Left renal pelvis (tissue), 4 donors: ENCODE data around the gene FGF18. TPM values are rescaled to one million over a fixed set of nuclear protein-coding genes. Genes with fewer than 3 reads are reported as not detected.
"Not testable (repeated sequence)": the region's sequence is repeated elsewhere in the genome, so short reads cannot be mapped to it uniquely, and the experiment has no call there.

Experiments used
- DNase-seq, 4 donors: peaks; one replicate each; pipeline ENCODE4 v3.0.0-alpha.2; 2013; ENCODE audit warnings: low read depth in 4 of 4, low spot score in 3 of 4
- polyA plus RNA-seq, 4 donors: library from polyadenylated mRNA; unstranded; fragments of 120-200 nt; gene quantifications; one replicate each; pipeline ENCODE4 v1.2.1, GENCODE V29; 2013; ENCODE audit not compliant: insufficient read length in 4 of 4

Gene FGF18
- polyA plus RNA-seq, 4 donors = 0.27 to 6.8 (median 0.62) TPM

DNA sequence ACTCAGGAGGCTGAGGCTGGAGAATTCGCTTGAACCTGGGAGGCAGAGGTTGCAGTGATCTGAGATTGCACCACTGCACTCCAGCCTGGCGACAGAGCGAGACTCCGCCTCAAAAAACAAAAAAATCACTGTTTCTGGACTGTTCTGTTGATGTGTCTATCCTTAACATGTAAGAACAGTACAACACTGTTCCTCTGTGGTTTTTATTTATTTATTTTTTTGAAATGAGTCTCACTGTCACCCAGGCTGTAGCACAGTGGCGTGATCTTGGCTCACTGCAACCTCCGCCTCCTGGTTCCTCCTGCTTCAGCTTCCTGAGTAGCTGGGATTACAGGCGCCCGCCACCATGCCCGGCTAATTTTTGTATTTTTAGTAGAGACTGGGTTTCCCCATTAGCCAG lies 20.8 kb upstream of the FGF18 start:
- DNase-seq = not testable (repeated sequence)

DNA sequence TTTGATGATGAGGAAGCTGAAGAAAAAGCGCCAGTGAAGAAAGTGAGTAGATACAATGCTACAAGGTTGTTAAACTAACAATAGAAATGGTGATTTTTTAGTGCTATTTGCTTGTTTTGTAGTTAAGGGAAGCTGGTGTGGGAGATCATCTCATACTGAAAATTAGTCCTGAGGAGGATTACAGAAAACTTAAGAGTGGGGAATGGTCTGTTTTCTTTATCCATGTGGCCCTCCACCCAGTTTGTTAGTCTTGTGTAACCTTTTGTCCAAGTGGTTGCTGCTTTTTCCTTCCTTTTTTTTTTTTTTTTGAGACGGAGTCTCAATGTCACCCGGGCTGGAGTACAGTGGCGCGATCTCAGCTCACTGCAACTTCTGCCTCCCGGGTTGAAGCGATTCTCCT lies 19.3 kb upstream of the FGF18 start:
- DNase-seq = no peak

DNA sequence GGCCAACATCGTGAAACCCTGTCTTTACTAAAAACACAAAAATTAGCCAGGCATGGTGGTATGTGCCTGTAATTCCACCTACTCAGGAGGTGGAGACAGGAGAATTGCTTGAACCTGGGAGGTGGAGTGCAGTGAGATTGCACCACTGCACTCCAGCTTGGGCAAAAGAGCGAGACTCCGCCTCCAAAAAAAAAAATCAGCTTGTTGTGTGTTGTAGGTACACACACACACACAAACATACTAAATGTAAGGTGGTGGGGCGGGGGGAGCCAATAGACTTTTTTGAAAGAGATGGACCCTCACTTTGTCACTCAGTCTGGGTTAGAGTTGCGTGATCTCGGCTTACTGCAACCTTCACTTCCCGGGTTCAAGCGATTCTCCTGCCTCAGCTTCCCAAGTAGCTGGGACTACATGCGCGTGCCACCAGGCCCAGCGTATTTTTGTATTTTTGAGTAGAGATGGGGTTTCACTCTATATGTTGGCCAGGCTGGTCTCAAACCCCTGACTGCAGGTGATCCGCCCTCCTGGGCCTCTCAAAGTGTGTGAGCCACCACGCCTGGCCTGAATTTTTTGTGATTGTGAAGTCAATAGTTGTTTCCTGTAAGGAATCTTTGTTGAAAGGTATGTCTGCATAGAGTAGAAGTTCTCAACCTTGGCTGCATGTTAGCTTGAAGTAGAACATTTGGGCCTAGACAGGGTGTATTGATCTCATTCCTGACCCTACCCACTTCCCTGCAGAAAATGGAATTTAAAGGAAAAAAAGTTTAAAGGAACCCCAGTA lies 18.1 kb upstream of the FGF18 start:
- no peak for DNase-seq

DNA sequence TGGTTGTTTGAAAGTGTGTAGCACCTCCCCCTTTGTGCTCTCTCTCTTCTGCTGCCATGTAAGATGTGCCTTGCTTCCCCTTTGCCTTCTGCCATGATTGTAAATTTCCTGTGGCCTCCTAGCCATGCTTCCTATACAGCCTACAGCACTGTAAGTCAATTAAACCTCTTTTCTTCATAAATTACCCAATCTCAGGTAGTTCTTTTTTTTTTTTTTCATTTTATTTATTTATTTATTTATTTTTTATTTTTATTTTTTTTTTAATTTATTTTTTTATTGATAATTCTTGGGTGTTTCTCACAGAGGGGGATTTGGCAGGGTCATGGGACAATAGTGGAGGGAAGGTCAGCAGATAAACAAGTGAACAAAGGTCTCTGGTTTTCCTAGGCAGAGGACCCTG lies 16.7 kb upstream of the FGF18 start:
- not testable (repeated sequence) for DNase-seq

DNA sequence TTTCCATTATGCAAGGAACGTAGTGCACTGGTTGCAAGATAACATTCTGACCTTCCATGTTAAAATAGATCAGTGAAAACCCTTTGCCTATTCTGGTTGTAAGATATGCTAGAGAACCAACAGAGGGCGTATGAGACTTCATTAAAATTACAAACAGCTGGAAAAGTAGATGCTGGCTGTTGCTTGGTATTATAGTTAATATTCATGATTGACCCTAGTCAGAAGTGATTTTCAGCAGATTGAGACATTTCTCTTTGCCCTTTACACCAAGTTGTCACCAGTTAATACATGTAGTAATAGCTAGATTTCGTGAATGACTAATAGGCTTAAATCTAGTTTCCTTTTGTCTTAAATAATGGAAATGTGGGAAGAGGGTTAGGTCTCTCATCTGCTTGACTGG lies 13.8 kb upstream of the FGF18 start:
- DNase-seq = no peak

DNA sequence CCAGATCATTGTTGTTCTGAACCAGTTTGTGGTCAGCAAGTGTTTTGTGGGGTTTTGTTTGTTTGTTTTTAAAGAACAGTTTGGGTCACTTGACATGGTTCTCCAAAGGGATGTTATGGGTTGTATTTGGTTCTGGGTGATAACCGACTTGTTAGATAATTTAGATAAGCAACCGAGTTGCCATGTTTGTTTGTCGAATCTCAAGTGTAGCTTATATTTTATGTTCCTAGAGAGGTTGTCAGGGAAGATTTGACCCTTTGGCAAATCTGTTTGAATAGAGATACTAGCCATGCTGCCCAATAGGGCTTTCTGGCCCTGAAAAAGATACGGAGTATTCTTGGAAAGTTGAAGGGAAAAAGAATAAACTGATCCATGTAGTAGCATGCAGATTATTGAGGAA lies 12.2 kb upstream of the FGF18 start:
- DNase-seq = no peak

DNA sequence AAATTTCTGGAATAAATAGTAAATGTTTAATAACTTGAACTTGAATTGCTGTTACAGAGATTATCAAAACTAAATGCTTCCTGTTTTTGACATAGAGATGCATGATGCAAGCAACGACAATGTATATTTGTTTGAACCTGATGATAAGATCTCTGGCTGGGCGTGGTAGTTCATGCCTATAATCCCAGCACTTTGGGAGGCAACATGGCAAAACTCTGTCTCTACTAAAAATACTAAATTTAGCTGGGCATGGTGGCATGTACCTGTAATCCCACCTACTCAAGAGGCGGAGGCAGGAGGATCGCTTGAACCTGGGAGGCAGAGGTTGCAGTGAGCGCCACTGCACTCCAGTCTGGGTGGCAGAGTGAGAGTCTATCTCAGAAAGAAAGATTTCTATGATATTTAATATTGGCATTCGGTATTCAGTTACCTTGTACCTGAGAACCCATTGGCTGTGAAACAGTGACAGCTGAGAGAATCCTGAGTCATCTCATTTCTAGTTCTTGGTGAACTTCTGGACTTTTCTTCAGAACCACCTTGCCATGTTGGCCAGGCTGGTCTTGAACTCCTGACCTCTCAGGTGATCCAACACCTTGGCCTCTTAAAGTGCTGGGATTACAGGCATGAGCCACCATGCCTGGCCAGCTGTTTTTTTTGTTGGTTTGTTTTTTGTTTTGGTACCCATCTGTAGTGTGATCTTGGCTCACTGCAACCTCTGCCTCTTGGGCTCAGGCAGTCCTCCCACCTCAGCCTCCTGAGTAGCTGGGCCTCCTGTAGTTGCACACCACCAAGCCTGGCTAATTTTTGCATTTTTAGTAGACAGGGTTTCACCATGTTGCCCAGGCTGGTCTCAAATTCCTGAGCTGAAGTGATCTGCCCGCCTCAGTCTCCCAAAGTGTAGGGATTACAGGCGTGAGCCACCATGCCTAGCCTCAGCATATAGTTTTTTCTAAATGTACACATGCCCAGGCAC lies 10.0 kb upstream of the FGF18 start:
- no peak for DNase-seq

DNA sequence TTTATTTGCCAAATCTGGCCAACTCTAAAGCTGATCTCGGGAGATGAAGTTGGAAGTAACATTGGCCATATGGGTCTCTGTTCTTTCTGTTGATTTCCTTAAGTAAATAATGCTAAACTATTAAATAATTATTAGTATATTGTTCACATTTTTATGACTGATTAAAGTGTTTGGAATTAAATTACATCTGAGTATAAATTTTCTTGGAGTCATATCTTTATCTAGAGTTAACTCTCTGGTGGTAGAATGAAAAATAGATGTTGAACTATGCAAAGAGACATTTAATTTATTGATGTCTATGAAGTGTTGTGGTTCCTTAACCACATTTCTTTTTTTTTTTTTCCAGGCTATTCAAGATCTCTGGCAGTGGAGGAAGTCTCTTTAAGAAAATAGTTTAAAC lies 9.3 kb upstream of the FGF18 start:
- DNase-seq = no peak

DNA sequence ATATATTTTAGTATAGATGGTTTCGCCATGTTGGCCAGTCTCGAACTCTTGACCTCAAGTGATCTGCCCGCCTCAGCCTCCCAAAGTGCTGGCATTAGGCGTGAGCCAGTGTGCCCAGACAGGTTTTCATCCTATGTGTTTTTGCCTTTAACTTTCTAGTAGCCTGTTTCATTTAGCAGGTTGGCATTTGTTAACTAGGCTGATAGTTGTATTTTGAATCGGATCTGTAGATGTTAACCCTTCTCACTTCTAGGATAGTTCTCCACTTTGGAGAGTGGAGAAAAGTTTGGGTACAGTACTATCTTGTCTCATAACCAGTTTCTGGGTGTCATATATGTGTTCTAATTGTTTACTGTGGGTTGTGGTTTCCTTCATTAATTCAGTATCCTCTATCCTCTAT lies 7.3 kb upstream of the FGF18 start:
- DNase-seq = no peak

DNA sequence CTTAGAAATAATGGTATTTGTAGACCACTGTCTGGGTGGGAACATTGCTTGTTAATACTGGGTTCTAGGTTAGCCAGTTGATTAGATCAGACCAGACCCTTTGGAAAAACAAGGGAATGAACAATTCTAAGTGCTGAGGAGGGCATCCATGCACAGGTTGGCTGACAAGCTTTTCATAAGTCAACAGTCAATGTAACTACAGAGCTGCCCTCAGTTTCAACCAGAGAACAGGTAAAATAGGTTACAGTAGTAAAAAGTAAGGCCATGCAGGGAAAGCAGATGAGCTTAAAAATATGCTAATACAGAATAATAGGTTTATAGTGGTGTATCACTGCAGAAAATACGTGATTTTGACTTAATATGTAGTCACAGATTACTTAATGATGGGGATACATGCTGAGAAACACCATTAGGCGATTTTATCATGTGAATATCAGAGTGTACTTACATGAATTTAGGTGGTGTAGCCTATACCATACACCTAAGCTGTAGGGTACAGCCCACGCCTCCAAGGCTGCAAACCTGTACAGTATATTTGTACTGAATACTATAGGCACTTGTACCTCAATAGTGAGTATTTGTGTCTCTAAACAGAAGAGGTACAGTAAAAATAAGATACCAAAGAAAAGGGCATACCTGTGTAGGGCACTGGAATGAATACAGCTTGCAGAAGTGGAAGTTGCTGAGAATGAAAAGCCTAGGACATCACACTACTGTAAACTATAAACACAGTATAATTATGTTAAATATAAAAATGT lies 6.1 kb upstream of the FGF18 start:
- DNase-seq = no peak

DNA sequence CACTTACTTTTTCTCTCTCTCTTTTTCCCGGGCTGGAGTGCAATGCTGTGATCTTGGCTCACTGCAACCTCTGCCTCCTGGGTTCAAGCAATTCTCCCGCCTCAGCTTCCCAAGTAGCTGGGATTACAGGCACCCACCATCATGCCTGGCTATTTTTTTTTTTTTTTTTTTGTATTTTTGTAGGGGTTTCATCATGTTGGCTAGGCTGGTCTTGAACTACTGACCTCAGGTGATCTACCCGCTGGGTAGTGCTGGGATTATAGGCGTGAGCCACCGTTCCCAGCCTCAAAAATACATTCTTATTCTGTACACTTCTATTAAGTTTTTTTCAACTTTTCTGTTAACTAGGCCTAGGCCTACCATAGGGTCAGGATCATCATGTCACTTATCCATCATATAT lies 5.5 kb upstream of the FGF18 start:
- not testable (repeated sequence) for DNase-seq

DNA sequence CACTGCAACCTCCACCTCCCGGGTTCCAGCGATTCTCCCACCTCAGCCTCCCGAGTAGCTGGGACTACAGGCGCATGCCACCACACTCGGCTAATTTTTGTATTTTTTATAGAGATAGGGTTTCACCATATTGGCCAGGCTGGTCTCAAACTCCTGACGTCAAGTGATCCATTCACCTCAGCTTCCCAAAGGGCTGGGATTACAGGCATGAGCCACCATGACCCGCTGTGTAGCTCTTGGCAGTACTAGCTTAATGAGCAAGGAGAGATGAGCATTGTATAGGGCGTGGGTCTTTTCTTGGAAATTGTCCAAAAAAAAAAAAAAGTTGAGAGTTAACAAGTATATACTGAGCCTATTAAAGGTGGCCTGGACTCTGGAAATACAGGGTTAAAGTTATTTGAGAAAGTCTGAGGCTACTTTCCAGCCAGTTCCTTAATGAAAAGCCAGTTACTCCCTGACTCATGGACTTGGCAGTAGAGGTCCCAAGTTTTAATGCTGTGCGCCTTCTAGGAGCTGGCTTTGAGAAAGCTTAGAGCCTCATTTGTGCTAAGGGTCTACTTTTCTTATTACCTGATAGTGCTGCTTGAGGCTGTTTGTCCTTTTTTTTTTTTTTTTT lies 4.2 kb upstream of the FGF18 start:
- no peak for DNase-seq

DNA sequence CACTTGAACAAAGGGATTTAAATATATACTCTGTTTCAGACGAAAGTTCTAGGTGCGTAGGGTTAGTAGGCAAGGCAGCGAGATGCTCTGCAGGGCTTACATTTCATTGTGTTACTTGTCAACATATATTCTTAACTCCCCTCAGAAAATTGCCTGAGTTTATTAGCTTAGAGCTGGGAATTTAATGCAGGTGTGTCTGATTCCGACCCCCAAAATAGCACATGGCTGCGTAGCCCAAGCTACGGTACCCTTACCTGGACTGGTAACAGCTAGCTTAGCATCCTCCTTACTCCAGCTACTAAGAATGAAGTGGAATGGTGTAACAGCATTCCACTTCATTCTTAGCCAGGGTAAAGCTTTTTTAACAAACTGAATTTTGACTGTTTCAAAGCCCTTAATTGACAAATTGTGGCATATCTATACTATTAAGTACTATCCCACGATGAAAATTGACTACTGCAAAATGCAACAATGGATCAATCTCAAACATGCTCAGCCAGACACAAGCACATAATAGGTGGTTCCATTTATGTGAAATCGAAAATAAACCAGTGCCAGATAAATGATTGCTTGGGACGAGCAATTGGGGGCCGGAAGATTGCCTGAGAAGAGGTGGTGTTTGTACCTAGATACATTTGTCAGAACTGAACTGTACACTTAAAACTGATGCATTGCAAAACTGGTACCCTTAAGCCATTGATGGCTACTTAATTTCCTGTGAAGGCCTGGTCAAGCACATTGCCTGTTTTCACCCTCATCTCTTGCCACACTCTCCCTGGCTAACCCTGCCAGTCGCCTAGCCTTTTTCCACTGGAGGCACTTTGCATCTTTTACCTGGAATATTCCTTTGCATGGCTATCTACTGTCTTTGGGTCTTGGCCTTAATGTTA lies 3.0 kb upstream of the FGF18 start:
- DNase-seq = no peak

DNA sequence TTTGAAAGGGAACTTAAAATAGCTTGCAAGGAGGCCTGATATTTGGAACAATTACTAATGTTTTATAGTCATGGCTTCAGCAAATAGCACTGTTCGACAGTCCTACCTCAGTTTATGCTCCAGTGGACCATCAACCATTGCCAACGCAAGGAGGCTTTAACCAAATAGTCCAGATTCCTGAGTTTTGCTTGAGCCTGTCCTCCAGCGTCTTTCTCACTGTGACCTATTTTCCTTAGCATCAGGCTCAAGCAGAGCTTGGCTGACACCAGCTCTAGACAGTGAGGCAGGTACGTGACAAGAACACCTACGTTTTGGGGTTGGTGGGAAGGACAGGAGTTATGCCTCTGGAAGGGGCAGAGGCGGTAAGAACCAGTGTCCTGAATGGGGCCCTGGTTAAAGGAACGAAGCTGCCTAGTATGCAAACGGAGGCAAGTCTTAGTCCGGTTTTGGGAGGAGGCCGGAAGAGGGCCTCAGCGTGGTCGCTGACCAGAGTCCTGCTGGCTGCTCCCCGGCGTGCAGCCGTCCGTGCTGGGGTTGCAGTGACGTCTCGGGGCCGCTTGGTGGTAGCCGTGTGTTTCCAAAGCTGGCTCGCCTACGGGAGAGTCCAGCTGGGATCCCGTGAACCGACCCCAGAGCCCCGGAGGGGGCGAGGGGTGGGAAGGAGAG lies 998 bp upstream of the FGF18 start:
- peak in 3 of 4 donors; percentile 63 to 69 (median 67) for DNase-seq

DNA sequence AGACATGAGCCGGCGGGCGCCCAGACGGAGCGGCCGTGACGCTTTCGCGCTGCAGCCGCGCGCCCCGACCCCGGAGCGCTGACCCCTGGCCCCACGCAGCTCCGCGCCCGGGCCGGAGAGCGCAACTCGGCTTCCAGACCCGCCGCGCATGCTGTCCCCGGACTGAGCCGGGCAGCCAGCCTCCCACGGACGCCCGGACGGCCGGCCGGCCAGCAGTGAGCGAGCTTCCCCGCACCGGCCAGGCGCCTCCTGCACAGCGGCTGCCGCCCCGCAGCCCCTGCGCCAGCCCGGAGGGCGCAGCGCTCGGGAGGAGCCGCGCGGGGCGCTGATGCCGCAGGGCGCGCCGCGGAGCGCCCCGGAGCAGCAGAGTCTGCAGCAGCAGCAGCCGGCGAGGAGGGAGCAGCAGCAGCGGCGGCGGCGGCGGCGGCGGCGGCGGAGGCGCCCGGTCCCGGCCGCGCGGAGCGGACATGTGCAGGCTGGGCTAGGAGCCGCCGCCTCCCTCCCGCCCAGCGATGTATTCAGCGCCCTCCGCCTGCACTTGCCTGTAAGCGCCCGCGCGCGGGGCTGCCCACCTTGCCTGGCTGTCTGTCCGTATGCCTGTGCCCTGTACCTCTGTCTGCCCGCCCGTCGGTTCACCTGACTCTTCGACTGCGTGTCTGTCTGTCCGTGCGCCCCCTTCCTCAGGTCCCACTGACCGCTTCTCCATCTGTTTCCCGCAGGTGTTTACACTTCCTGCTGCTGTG lies 412 bp downstream of the FGF18 start:
- DNase-seq = no peak

DNA sequence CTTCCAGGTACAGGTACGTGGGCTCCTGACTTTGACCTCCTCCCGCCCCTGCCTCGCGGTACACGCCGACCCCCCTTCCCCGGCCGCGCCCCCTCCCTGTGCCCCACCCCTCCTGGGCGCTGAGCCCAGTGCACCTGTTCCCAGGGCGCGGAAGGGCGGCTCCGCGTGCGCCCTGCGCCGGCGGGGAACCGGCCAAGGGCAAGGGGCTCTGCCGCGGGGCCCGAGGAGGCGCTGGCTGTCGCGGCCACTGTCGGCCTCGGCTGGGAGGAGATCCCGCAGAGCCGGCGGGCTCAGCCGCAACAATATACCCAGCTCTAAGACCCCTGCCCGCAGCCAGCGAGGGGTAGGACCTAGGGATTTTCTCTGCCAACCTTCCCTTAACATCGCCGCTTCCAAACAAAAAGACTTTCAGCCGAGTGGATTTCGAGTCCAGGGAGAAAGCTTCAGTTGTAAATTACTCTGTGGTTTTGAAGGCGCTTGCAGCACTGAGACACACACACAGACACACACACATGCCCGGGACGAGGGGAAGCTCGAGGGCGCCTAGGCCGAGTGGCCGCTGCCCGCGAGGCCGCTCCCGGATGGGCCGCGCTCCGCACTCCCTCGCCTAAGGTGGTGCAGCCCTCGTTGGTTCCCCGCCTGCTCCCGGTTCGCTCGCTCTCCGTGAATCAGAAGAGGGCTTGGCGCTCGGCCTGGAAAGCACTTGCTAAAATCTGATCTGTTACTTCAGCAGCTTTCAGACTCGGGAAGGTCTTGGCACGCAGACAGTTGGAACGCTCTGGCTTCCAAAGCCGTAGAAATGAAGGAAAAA lies 1.2 kb downstream of the FGF18 start:
- DNase-seq = peak in 1 of 4 donors; percentile 30
